VCaP (cell line): ENCODE results near the gene FAXC.
A peak's percentile ranks its signal among the peaks of the same experiment; 100 is the strongest.

Experiments used
- H3K27ac ChIP-seq: fragments of 450-650 bp; 2 replicates; pipeline ENCODE4 v1.5.1; 2017
- CTCF ChIP-seq: fragments of 450-650 bp; conservative IDR thresholded peaks from 2 replicates; pipeline ENCODE4 v1.5.1; 2017; ENCODE audit warnings: mild to moderate bottlenecking, moderate library complexity

FAXC gene

GRCh38 chr6:99254616-99255550 is 94.6 kb downstream of the FAXC start:
- H3K27ac ChIP-seq: no peak overlapping the region
- no peak for TF ChIP-seq CTCF

GRCh38 chr6:99253271-99253670 is 96.2 kb downstream of the FAXC start:
- H3K27ac ChIP-seq: no peak overlapping the region
- TF ChIP-seq CTCF: no peak

GRCh38 chr6:99252421-99252820 is 97.1 kb downstream of the FAXC start:
- no peak for TF ChIP-seq CTCF
- H3K27ac ChIP-seq: no peak overlapping the region

- TF ChIP-seq CTCF: no peak
- H3K27ac ChIP-seq: no peak overlapping the region
These were observed 99.0 kb downstream of the FAXC start for GRCh38 chr6:99250476-99250875.

GRCh38 chr6:99246602-99247001 is 102.9 kb downstream of the FAXC start:
- no peak overlapping the region for H3K27ac ChIP-seq
- TF ChIP-seq CTCF: no peak

- H3K27ac ChIP-seq: no peak overlapping the region
- peak; percentile 76 for TF ChIP-seq CTCF
These were observed 107.5 kb downstream of the FAXC start for GRCh38 chr6:99241905-99242534.

GRCh38 chr6:99236010-99236409 is 113.5 kb downstream of the FAXC start:
- TF ChIP-seq CTCF: no peak
- H3K27ac ChIP-seq: no peak overlapping the region
